PC-3 (cell line): ENCODE measurements around the gene FOXA3.

Experiments
- CTCF ChIP-seq: fragments of 300-600 bp; sonication (generic); conservative IDR thresholded peaks from 2 replicates; pipeline ENCODE4 v1.5.1; 2017; ENCODE audit warnings: antibody characterized with exemption, low read depth, mild to moderate bottlenecking, low read length
- EZH2 ChIP-seq: fragments of 300-600 bp; sonication (generic); IDR thresholded peaks from one replicate; pipeline ENCODE4 v1.6.1; 2017; ENCODE audit warnings: antibody characterized with exemption, mild to moderate bottlenecking, low read length; ENCODE audit not compliant: unreplicated experiment
- EZH2phosphoT487 ChIP-seq: fragments of 300-600 bp; sonication (generic); IDR thresholded peaks from 2 replicates; pipeline ENCODE4 v1.6.1; 2018; ENCODE audit warnings: mild to moderate bottlenecking, antibody characterized with exemption, low read length, borderline replicate concordance

GRCh38 chr19:45906221-45906620 is 42.1 kb downstream of the FOXA3 start:
- TF ChIP-seq CTCF (no peak), EZH2phosphoT487 (no peak), EZH2 (no peak)
